ENCODE results near the gene NT5DC3. TPM values are rescaled to one million over a fixed set of nuclear protein-coding genes. Genes with fewer than 3 reads are reported as not detected.

NT5DC3 gene
- polyA plus RNA-seq, 1 donor = 9.3 TPM

DNA sequence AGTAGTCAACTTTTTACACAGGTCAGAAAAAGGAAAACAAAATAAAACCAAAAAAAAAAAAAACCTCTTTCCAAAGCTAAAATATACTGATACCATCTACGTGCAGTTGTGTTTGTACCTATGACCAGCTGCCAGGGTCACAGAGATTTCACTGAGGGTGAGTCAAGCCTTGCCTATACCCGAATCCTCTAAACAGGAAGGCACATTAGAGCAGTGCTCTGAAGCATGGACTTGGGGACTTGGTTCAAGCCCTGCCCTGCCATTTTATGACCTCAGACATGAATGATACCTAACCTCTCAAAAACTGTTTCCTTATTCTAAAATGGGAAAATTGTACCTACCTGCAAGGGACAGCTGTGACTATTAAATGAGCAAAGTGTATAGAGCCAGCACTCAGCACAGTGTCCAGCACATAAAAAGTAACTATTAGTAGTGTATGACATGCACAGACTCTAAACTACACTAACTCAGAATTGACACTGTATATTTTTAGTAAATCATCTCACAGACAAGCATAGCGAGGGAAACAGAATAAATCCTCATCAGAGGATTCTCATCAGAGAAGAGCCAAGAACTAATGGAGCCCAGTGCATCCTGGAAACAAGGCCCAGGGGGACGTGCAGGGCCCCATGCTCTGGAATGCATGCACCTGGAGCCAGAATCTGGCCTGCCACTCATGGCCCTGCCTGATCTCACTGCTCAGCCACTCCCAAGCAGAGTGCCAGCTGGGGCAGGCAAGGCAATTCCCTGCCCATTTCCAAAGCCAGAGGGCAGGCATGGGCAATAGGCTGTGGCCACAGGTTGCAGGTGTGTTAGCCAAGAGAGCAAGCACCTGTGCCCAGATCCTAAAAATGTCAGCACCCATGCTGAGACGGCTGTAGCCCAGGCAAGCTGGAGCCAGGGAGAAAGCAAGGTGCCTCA lies 57.0 kb downstream of the NT5DC3 start:
- no peak for DNase-seq

DNA sequence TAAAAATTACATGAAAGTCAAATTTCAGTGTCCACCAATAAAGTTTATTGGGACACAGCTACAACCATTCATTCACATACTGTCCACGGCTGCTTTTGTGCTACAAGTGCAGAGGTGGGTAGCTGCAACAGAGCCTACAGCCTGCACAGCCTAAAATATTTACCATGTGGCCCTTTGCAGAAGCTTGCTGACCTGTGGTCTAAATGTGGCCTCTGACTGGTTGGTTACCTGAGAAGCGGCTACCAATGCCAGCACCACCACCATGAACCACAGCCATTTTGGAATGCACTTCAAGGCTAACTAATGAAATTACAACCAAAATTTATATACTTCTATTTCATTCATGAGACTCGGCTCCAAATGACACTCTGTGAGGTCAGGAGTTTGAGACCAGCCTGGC lies 58.6 kb downstream of the NT5DC3 start:
- no peak for DNase-seq

DNA sequence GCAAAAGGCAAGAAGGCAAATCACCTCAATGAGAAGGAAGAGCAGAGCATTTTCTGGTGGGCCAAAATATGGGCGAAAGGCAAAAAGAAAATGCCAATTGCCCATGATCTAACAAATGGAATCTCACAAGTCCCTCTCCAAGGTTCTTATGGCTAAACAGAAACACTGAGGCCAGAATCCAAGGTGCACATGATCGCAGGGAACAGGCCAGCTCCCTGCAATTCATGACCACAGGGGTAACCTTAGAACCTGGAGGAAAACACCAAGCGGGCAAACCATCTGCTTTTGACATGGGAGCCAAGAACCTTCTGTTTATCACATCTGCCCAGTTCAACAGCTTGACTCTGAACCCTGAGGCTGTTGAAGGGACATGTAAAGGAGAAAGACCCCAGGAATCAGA lies 60.0 kb downstream of the NT5DC3 start:
- DNase-seq = no peak

DNA sequence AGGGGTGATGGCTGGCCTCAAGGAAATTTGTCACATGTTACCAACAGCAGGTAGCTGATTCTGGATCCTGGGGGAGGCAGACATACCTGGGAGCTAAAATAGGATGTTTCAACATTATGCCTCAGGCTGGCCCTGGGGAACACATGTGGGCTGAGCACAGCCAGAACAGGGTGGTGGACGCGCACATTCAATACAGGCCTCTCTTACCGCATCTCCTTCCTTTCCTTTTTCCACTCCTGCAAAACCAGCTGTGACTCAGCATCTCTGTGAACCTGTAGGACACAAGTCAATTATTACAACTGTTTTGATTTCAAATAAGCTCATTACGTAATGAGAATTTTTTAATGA lies 61.0 kb downstream of the NT5DC3 start:
- DNase-seq = no peak

DNA sequence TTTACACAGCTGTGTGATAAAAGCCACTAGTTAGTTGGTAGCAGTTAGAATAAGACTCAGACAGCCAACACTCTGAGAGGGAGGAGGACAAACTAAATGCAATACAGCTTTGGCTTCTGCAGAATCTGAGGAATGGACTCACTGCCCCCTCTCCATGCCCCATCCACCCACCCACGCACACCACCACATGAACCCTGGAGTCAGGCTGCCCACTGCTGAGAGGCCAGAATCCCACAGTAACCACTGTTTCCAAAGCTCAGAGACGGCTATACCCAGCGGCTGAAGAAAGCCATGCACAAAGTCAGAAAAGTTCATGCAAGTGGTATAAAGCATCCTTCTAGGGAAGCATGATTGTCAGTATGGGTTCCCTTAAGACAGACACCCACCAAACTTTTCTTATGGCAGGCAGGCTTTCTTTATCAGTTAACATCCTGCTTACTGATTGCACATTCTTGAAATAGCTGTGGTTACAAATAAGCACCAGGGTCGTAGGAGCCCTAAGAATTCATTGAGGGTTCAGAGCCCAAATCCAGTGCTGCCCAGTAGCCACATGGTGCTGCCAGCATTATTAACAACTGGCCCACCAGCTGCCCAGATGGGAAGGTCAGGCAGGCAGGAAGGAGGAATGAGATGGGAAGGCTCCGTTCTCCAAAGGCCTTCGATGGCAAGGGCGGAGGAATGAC lies 61.5 kb downstream of the NT5DC3 start:
- DNase-seq = no peak

DNA sequence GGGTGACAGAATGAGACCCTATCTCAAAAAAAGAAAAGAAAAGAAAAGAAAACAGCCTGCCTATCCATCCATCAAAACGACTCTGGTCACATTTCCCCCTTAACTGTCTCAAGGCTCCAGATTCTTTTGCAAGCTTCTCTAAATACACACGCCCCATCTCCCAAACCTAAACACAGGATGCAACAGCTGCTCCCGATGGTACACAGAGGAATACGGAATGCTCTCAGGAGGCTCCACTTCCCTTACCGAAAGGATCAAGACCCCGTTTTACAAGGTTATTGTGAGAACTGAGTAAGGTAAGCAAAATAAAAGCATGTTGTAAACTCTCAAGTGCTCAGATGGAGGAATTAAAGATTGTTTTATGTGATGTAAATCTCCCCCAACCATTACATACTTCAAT lies 62.3 kb downstream of the NT5DC3 start:
- DNase-seq = no peak

DNA sequence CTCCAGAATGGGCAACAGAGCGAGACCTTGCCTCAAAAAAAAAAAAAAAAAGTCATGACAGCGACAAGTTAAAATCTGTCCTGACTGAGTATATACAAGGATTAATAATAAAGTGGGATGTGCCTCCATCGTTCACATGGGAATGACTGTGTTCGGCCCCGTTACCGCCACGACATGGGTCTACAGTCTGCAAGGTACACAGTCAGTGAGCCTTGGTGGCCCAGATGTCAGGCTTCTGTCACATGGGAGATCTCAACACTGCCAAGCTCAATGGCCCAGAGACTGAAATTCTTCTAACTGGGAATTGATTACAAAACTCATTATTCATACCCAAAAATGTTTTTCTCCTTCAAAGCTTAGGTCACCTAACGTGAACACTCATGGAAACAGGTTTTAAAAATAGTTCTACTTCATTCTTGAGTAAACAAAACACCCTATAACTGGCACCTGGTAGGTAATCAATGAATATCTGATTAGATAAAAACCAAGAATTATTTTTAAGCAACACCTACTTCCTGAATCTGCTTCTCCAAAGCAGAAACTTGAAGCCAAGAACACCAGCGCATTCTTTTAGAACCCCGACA lies 66.0 kb downstream of the NT5DC3 start:
- no peak for DNase-seq

DNA sequence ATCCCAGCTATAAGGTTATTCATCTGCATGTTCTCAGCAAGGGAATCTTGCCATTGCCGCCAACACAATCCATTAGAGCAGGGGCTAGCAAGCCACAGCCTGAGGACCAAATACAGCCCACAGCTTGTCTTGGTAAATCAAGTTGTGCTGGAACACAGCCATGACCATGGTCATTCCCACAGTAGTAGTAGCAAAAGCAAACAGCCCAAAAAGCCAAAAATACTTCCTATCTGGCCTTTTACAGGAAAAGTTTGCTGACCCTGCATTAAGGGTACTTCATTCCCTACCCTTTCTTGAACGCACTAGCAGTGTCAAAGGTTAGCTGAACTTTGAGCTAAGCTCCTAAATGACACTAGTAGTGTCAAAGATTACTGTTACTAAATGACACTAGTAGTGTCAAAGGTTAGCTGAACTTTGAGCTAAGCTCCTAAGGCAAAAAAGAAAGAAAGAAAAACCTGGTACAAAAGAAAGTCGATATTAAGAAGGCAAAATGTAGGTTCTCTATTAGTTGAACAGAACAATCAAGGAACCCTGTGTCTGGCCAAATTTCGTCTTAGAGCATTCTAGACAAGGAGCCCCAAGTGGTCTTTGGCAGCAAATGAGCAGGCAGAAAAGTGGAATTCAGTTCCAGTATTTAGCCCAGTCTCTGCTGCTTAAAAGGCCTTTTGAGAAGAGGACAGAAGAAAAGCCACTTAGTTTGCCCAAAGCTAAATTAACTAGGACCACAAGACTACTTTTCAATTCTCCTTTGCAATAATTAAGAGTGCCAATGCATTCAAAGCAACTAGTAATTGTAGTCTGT lies 67.7 kb downstream of the NT5DC3 start:
- DNase-seq = no peak

DNA sequence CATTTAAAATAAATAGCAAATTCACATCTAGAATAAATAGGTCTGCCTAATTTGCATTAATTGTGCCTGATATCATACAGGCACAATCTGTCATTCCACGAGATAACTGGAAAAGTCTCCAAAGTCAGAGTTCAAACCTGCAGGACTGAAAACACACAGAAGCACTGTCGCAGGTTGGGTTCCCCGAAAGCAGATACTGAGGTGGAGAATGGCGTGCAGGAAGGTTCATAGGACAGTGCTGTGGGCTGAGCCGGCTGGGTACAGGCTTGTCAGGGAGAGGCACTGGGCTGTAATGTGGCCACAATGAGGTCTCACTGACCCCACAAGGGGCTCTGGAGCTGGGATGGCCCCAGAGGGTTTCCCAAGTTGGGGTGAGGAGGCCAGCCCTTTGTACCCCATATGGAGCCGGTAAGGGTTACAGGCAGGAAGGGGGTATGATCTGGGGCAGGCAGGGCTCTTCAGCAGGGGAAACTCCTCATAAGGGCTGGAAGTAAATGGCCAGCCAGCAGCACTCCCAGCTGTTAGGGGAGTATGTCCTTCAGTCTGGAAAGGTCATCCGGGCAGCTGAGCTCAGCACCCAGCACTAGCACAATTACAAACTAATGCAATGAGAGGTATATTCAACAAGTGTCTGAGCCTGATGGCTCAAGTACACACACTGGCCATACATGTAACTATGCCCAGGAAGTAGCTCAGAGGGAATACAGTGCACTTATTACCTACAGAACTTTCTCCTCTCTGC lies 68.5 kb downstream of the NT5DC3 start:
- DNase-seq = no peak

DNA sequence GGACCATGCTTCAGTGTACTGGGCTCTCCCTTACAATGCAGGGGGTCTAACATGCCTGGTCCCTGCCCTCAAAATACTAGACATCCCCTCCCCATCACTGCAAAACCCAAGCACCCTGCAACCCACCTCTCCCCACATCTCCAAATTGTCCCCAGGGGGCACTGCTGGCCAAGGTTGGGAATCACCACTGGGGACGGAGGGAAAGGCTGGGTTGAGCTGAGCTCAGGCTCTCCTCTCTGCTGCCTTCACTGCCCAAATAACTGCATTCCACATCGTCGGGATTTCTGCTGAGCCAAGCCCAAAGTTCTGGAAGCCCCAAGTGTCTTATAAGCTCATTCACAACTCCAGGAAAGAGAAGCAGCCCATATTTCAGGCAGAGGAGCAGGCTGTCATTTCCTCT lies 69.6 kb downstream of the NT5DC3 start:
- no peak for DNase-seq

DNA sequence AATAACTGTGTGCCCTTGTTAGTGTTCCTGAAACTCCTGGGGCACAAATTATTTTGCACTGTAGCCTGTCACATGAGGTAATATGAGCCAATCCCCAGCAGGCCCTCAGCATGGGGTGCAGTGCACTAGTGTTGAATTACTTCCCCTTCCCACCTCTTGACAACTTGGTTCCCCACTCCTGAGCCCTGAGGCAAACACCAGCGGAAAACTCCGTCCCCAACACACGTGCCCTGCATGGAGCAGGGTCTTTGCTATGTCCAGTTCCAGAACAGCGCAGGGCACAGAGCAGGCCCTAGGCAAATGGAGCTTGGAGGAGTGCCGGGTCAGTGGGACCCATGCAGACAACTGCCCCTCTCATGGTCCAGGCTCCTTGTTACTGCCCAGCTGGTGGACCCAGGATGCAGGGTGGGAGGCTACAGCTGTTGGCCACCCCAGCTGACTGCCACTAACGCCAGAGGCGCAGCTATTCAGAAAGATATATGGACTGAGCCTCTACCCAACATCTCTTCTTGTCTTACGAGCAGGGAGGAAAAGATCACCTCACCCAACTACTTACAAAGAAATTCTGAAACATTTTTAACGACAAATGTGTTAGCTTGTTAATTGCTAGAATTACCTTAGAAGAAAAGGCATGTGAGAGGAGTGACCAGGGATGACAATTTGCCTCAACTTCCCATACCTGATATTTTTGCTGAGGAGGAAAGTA lies 71.6 kb downstream of the NT5DC3 start:
- no peak for DNase-seq

DNA sequence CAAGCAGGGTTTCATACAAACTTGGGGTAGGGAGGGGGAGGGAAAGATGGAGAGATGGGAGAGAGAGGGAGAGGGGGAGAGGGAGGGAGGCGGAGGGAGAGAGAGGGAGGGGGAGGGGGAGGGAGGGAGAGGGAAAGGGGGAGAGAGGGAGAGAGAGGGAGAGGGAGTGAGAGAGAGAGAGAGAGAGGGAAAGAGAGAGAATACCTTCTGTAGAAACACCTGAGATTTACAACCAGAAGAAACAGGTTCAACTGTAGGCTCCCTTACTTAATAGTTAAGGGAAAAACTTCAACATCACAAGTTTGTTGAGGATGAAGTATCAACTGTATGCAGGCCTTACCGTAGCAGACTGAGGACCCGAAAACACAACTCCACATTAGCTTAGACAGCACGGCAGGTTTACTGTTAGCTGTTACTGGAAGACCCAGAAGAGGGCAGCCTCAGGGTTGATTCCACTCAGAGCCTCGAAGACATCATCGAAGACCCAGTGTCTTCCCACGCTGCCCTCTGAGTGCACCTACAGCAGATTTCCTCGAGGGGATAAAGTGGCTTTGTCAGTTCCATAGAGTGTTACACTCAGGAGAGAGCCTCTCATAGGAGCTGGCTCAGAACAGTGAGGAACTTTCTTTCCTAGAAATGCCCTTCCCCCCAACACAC lies 72.4 kb downstream of the NT5DC3 start:
- no peak for DNase-seq

DNA sequence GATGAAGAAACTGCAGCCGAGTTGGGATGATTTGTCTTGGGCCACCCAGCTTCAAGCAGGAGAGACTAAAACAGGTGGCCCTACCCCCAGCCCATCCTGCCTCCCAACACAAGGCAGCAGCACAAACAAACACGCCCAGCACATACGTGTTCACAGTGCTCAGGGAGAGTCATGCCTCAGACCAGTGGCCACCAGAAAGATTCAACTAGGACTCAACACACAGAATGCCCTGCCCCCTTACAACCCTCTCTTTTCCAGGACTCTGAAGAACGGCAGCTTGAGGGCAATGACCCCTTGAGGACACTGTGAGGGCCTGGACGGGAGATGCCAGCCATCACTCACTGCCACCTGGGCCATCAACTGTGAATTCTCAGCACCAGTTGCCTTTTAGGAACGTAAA lies 75.0 kb downstream of the NT5DC3 start:
- no peak for DNase-seq

DNA sequence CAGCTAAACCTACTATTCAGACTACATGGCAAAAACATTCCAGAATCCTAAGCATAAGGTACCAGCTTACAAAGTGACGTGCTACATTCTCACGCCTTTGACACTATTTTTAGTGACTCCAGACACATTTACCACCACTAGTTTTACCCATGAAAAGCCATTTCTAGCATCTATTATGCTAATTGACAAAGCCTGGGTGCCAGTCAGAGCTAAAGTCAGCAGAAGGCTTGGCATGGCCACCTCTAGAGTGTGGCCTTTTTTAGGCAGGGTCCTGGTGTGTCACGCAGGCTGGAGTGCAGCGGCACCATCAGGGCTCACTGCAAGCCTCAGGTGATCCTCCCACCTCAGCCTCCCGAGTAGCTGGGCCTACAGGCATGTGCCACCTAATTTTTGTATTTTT lies 75.7 kb downstream of the NT5DC3 start:
- DNase-seq = no peak

DNA sequence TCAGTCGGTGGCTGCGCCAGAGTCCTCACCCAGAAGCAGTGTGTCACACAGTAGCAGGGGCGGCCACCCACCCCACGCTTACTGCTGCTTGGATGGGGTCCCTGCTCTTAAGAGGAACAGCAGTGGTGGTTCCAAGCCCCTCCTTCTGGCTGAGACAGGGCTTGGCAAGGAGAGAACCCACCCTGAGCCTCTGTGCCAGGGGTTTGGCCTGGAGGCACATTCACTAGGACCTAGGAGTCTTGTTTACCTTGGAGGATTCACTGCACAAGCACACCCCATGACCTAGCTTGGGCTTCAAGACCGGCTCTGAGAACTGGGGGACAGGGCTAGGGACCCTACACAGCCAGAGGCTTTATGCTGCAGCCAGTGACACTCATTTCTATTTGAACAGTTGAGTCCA lies 78.6 kb downstream of the NT5DC3 start:
- no peak for DNase-seq

DNA sequence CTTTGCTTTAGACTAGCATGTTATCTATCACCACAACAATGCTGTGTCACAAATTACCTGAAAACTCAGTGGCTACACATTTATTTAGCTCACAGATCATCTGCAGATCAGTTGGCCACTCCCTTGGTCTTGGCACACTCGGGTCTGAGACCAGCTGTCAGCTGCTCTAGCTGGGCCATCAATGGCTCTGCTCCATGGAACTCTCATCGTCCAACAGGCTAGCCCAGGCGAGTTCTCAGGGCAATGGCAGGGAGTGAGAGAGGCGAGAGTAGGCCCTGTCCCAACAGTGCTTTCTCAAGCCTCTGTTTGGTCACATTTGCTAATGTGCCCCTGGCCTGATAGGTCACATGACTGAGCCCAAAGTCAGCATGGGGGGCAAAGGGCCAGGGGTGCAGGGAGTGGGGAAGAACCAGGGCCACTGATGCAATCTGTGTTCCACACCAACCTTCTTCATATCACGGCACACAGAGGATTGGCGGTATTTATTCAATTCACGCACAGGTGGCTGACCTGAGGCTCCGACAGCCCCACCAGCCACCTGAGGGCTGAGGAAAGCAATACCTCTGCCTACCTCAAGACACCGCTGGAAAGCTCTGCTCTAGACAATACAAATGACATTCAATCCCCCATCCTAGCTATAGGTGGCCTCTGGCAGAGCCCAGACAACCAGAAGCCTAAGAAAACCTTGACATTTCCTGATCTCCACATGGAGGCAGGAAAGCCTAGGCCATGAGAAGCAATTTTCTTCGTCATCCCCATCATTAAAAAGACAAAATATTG lies 82.5 kb downstream of the NT5DC3 start:
- no peak for DNase-seq

DNA sequence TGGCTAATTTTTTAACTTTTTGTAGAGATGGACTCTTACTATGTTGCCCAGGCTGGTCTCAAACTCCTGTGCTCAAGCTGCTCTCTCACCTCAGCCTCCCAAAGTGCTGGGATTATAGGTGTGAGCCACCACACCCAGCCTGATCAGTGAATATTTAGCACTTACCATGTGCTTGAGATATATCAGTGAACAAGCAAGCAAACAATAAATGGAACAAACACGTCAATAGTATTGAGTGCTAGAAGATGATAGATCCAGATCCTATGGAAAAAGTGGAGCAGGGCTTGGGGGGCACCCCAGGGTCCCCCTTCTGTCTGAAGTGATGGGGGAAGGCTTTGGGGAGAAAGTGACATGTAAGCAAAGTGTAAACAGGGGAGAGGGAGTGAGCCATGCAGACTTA lies 83.8 kb downstream of the NT5DC3 start:
- no peak for DNase-seq

DNA sequence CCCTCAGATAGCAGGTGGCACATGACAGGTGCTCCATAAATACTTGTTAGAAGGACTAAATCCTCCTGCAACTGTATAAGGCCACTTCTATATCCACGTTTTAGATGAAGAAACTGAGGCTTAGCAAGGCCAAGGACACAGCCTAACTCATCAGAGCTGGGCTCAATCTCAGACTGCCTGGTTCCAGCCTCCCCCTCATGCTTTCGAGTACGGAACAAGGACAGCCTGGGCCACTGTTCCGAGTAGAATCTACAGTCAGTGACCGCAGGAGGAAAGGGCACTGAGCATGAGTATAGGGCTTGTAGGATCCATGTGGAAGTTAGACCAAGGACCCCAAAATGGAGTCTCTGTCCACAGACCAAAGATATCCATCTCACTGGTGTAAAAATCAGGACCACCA lies 84.6 kb downstream of the NT5DC3 start:
- DNase-seq = no peak

DNA sequence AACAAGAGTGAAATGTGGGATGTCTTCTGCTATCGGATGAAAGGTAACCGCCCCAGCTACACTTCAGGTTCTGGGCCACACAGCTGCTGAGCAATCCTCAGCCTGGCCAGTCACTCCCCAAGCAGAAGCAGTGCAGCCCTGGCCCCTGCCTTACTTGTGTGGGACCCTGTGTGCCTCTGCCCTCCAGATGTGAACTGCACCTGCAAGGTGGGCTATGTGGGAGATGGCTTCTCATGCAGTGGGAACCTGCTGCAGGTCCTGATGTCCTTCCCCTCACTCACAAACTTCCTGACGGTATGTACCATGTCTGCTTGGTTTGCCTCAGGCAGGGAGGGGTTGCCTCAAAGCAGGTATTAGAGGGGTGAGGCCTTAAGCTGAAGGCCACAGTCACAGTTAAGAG lies 85.6 kb downstream of the NT5DC3 start:
- DNase-seq = no peak

DNA sequence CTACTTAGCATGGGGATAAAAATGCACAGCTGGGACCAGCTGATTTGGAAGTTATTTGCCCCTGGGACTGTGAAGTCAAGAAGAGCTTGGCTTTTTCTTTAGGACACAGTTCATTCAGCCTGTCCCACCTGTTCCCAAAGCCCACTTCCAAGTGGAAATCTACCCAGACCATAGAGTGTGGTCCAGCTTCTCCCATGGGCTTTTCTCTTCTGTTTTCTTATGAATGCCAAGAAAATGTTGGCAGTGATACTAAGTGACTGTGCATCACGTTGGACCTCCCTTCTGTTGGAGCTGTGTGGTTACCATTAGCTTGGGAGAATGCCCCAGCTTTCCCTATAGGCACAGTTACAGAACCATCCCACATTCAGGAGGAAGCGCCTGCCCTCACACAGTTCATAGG lies 89.4 kb downstream of the NT5DC3 start:
- no peak for DNase-seq
